GDM1 (cell line): Measurements from ENCODE around the gene SPATA18.

Experiments used
- DNase-seq: peaks from one replicate; lab custom pipeline; 2025; lab: John Stamatoyannopoulos, UW

The SPATA18 gene, protein sequence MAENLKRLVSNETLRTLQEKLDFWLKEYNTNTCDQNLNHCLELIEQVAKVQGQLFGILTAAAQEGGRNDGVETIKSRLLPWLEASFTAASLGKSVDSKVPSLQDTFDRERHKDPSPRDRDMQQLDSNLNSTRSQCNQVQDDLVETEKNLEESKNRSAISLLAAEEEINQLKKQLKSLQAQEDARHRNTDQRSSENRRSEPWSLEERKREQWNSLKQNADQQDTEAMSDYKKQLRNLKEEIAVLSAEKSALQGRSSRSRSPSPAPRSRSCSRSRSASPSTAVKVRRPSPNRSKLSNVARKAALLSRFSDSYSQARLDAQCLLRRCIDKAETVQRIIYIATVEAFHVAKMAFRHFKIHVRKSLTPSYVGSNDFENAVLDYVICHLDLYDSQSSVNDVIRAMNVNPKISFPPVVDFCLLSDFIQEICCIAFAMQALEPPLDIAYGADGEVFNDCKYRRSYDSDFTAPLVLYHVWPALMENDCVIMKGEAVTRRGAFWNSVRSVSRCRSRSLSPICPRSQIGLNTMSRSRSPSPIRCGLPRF

DNA sequence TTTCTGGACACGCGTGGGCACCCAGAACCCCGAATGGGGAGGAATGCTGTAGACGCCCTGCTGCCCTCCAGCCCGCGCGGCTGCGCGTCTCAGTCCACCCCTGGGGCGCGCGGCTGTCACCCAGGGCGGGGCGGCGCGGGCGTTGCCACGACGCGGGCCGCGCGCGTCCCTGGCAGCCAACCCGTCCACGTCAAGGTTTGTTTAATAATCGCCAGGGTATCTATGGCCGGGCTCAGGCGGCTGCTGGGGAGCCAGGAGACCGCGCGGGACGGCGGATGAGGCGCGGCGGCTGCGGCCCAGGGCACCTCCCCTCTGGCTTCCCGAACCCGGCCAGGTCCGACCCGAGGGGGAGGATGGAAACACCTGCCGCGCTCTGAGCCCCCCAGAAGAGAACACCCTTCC lies at the start of gene SPATA18:
Gene SPATA18 (plus strand): TSS at position 92 of the 402 bp plus-strand sequence. CDS start 401 bp downstream, outside the sequence.
- no peak for DNase-seq

DNA sequence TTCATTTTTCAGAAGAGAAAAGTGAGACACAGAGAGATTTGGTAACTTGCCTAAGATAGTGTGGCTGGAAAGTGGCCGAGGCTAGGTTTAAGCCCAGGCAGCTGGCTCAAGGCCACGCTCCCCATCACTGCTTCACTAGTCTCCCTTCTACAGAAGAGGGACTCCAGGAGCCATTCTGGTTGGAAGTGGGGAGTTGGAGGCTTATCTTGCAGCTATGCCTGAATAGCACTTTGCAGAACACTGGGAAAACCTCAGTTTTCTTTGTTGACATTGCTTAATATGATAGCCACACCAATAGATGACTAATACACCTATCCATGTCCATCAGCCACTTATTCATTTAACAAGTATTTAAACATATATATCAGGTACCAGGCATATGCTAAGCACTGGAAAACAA lies 49.5 kb upstream of the SPATA18 start:
- no peak for DNase-seq

DNA sequence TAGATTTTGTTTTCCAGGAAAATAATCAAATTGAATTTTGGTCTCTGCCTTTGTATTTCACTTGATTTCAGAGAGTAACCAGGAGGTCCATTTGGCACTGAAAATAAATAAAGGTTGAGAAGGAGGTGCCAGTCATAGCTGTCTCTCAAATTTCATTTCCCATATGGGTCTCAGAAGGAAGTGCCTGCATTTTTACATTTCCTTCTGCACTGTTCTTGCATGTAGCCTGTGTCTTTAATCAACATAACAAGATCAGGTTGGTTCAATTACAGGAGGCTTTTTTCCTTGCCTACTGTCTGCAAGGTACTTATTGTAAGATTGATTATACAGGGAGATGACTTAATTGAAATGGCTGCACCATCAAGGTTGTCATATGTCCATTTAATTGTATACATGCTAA lies 46.7 kb upstream of the SPATA18 start:
- no peak for DNase-seq

DNA sequence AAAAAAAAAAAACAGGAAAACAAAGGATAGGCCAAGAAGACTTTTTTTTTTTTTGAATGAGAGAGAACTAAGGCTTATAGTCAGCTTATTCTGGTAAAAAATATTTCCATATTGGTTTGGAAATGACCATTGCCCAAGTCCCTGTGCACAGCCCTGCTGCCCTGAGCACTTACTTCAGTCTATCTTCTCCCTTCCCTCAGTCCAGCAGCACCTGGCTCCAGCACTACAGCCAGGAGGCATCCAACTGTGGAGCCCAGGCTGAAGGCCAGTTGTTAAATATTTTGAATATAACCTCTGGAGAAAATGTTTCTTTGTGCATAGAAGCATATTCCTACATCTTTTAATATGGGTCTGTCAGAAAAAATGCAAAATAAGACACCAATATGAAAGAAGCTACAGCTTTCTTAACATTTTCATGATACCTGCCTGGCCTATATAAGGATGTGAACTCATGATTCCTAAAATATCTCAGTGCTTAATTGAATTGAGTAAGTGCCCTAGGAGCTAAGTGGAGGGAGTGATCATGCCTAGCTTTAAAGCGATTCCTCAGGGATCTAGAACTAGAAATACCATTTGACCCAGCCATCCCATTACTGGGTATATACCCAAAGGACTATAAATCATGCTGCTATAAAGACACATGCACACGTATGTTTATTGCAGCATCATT lies 45.4 kb upstream of the SPATA18 start:
- DNase-seq: no peak

DNA sequence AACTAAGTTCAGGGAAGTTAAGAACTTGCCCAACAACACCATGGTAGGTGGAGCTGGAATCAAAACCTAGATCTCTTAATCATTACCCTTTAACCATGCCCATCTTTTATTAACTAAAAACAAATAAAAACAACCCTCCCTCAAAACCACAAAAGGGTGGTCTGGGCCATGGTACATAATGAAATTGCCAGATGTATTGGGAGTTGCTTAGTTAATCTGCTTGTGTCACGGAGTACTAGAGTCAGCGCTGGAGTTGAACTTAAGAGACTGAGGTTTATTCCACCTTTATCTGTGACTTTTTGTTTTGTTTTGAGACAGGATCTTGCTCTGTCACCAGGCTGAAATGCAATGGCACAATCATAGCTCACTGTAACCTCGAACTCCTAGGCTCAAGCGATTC lies 44.2 kb upstream of the SPATA18 start:
- no peak for DNase-seq

DNA sequence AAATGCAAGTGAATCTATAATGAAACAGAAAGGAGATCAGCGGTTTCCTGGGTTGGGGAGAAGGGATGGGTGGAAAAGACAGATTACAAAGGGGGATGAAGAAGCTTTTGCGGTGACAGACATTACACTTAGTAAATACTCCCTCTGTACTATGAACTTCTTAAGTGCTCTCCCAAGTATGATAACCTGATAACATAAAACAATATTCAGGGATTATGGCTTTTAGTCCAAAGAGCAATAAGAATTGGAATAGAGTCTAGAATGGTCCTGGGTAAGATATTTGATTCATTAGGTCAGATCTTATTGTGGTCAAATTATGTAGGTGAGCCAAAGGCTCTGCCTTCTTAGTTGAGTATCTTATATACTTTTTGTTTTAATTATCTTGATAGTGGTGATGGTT lies 40.1 kb upstream of the SPATA18 start:
- no peak for DNase-seq

DNA sequence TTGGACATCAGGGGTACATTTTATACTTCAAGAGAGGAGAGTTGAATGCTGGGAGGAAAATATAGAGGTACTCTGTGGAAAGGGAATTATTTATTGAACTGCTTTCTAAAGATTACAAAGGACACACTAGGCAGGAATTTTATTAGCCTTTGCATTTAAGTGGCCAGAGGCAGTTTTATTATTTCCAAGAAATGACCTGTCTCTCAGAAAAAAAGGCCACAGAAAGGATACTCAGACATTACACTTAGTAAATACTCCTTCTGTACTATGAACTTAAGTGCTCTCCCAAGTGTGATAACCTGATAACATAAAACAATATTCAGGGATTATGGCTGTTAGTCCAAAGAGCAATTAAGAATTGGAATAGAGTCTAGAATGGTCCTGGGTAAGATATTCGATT lies 38.5 kb upstream of the SPATA18 start:
- no peak for DNase-seq

DNA sequence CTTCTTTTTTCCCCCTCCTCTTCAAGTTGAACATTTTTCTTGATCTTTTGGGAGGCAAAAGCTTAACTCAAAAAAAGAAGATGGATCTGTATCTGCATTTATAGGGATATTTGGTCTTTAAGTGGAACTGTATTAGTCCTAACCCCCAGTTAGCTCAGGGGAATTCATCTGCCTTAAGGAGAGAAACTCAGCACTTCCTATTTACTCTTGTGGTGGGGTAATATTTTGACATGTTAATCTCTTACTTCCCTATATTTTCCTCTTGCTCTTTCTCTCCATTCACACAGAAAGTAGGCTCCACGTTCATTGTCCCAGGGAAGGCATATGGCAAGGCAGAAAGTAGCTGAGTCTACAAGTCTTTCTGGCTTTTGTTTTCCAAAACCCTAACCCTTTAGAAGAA lies 36.2 kb upstream of the SPATA18 start:
- DNase-seq: no peak

DNA sequence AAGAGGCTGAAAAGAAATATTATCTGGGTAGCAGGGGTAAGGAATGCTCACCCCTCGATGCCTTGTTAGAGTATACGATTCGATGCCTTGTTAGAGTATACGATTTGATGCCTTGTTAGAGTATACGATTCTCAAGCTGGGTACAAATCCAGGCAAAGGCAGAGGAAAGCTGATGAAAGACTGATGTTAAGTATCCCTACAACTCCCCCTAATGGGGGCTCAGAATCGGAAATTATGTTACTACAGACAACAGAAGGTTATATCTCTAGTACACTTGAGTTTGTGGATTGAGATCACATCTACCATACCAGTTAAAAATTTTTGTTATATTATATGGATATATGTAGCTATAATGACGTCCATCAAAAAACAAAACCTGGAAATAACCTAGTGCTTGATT lies 35.7 kb upstream of the SPATA18 start:
- DNase-seq: no peak

DNA sequence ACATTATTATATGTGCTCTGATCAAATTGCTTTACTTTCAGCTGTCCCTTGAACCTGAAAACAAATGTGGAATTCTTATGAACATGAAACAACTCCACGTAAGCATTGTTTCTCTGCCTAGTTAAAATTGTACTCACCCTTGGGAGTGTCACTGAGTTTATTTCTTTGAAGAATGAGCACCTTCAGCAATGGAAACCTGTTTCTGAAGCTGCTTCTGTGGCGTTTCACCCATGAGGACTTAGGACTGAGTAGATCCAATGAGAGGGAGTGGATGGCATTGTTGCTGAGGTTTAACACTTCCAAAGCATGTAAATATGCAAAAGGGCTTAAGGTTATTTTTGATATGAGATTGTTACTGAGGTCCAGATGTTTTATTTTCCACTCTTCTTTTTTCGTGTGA lies 34.1 kb upstream of the SPATA18 start:
- DNase-seq: no peak

DNA sequence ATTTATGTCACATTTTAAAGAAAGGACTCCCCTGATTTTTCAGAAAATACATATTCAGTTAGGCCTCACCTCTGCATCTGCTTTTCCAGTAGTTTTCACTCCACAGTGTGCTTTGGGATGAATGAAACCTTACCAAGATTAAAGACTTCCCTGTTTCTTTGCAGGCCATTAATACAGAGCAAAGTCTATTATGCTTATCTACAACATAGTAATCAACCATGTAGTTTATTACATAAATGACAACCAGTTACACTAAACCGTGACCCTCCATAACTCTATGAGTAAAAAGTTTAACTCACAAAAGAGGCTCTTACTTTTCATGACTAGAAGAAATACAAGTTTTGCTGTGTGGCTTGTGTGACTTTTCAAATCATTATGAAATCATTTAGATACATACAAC lies 33.3 kb upstream of the SPATA18 start:
- DNase-seq: no peak

DNA sequence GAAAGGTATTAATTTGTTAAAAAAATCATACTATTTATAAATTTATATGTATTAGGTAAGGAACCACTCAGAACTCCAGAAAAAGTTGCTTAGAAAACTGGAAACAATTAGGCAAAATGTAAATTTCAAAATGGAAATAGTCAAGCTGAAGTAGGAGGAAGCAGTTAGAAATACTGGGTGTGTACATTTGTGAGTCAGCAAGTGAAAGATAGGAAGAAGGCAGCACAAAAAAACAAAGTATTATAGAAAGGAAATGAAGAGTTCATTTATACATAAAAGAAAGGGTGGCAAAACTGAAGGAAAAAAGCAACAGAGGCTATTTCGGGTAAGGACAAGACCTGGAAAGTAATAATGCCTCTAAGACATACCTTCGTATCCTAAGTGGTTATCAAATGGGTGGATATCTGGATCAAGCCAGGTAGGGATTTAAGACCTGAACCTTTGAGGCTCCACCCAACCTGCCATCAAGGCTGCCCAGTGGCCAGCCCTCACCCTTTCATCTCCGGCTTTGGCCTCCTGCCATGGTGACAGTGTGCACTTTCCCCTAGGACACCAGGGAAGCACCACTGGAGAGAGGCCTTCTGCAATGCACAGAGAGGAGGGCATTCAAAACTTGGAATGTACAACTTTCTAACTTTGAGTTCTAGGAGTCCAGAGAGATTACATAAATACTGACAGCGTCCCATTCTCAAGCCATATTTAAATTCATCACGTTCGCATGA lies 31.0 kb upstream of the SPATA18 start, which contains the start of gene LRRC66:
Gene LRRC66 (minus strand): TSS at position 428 of the 722 bp plus-strand sequence. CDS start 2,750 bp downstream, outside the sequence.
- no peak for DNase-seq

DNA sequence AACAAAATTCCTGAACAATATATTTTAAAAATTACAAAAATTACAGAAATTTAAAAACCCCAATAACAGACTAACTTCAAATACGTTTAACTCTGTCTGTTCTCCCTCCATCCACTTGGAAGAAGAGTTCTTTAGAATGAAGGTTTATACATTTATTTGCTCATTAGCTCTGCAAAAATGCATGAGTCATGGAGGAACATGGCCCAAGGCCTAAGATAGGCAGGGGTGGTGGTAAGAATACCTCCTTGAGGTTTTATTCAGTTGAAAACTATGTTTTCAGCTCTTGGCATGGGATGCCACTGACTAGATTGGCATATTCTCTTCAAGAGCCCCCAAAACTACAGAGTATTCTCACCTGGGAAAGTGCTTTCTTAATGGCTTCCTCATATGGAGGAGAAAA lies 22.1 kb upstream of the SPATA18 start:
- DNase-seq: no peak

DNA sequence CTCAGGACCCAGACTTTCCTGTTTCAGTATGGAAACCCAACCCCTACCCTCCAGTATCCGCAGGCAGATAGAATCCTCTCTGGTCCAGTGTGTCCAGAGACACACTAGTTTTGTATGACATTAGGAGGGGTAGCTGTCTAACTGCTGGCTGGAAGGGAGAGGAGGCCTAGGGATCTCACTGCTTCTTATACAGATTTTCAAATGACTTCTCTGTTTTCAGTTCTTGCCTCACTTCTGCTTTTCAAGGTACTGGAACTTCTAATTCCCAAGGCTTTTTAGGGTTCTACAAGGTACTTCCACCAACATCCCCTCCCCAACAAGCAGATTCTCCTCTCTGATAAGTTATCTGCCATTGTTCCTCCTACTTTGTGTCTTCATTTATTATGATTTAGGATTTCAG lies 19.1 kb upstream of the SPATA18 start:
- no peak for DNase-seq

DNA sequence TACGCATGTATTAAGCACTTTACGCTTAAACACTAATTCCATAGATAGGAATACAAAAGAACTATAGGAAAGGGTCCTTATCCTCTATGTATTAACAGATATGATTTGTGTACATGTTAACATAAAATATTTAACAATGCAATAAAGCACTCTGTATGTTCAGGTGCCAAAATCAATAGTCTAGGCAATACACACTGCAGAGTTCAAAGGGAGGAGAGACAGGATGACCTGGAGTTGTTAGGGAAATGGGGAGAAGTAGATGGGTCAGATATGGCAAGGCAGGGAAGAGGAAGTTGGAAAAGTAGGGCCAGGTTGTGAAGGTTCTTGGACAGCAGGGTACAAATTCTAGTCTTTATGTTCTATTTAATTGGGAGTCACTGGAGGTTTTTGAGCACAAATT lies 15.9 kb upstream of the SPATA18 start:
- DNase-seq: no peak

DNA sequence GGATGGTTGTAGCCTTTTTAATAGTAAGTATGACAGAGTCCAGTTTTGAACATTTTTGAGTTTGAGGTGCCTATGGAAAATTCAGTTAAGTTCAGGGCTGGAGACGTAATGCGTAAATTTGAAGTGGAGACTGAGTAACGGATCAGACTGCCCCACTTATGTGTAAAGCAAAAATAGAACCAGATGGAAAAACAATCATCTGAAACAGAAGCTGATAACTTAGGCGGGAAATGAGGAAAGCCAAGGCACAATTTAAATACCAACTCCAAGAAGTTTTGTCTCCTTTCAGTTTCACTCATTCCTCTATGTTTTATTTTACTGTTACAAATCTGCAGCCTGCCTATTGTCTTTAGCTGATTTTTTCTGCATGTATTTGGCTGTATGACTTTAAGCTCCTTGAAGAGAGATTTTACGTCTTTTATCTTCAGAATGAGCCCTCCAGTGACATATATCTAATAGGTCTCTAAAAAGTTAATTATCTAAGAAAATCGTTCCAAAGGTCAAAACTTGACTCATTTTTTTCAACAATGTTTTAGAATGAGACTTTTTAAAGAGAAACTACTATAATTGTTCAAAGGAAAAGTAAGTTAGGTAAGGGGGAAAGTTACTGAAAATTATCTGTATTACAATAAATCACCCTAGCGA lies 14.1 kb upstream of the SPATA18 start:
- no peak for DNase-seq

DNA sequence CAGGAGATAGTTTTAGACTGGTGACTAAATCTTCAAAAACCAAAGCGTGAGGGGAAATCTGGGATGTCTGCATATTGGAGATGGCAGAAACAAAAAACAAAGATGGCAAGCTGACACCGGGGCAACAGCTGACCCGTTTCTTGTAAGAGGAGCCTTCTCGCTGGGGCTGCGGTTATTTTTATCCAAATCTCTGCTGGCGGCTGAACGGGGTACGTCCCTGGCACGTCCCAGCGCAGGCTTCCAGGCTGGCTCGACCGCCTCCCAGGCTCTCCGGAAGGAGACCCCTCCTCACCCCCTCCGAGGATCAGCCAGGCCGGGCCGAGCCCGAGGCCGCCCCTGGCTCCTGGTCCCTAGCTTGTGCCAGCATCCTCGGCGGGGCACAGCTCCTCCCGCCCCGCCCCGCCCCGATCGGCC lies 13.4 kb upstream of the SPATA18 start:
- DNase-seq: no peak

DNA sequence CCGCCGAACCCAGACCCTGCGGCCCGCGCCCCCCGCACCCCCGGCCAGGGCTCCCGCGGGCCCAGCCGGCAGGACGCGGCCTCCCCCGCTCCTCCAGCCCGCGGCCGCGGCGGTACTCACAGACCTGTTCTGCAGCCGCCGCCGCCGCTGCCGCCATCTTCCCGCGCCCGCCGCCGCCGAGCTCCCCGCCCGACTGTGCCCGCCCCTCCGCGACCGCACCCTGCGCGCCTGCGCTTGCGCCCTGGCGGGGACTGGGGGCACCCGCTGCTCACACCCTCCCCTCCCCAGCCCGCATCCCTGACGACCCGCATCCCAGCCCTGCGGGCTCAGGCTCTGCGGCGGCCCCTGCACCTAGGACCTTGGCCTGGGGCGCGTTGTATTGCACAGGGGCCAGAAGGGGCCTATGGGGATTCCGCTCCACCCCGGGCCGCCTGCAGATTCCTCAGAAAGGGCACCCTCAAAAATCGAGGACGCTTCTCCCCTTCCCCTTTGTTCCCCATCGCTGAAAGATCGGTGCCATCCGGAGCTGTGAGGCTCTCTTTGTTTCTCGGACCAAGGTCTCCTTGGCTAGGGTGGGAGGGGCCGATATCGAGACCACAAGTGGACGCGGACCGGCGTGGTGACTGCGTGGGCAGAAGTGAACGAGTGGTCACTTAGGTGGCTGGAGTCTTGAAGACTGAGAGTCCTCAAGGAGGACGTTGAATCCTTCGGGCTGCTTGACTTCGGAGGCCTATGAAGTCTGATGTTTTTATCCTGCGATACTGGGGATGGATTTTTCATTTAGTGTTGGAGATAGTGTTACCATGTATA lies 12.8 kb upstream of the SPATA18 start, which contains the start of gene SGCB:
Gene SGCB (minus strand): TSS at position 197 of the 810 bp plus-strand sequence. CDS start 40 bp downstream, at position 157.
- DNase-seq: no peak

DNA sequence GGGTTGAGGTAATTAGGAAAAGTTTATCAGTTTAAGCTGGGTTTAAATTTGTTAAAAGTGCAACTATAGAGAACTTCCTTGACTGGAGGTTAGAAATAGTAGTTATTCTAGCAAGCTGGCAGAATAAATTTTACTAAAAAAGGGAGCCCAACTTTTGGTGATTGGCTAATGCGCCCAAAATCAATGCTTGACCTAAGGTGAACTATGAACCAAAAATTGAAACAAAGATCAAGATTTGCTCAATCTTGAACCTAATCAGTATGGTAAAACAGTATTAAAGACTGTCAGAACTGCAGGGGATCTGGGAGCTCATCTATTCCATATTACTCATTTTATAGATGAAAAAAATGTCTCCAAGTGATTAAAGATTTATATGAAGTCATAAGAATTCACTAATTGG lies 6.1 kb upstream of the SPATA18 start:
- DNase-seq: no peak

DNA sequence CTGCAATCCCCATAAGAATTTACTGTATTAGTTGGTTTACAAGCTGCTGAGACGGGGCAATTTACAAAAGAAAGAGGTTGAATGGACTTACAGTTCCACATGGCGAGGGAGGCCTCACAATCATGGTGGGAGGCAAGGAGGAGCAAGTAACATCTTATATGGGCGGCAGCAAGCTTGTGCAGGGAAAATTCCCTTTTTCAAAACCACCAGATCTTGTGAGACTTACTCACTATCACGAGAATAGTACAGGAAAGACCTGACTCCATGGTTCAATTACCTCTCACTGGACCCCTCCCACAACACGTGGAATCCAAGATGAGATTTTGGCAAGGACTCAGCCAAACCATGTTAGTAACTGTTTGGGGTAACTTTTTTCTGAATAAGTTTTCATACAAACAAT lies 1.8 kb upstream of the SPATA18 start:
- no peak for DNase-seq
